ENCODE data around the gene NCS1. TPM values are rescaled to one million over a fixed set of nuclear protein-coding genes. Genes with fewer than 3 reads are reported as not detected.

NCS1 gene
- total and polyA plus RNA-seq, 2 of the 8 experiments (the other 6 are each of a cell fraction or from before 2014, with no cell fraction given) = 34.7 to 47.6 TPM

- TF ChIP-seq BRCA1 (IDR thresholded peaks at IDR 0.05; ENCODE audit: low read depth, low read length) (no peak), CTBP2 (IDR thresholded peaks at IDR 0.05; ENCODE audit: borderline replicate concordance, insufficient read depth, insufficient read length, low read length) (no peak), RNF2 (IDR thresholded peaks at IDR 0.05; ENCODE audit: borderline replicate concordance, low read depth, low read length, missing control alignments, poor library complexity, severe bottlenecking) (no peak), BCL11A (IDR thresholded peaks at IDR 0.05; ENCODE audit: low read depth in 2 of 2, low read length in 2 of 2) (no peak), JUND (IDR thresholded peaks at IDR 0.05; ENCODE audit: low read length) (no peak)
Measured at GRCh38 chr9:130191749-130192120, 19.5 kb downstream of the NCS1 start (continued).

All from H1 (cell line).